ENCODE results near the gene MVD. TPM values are rescaled to one million over a fixed set of nuclear protein-coding genes. Genes with fewer than 3 reads are reported as not detected.

MVD gene
- total and polyA plus RNA-seq, 8 donors: 7.1 to 302 (median 45.9) TPM

DNA sequence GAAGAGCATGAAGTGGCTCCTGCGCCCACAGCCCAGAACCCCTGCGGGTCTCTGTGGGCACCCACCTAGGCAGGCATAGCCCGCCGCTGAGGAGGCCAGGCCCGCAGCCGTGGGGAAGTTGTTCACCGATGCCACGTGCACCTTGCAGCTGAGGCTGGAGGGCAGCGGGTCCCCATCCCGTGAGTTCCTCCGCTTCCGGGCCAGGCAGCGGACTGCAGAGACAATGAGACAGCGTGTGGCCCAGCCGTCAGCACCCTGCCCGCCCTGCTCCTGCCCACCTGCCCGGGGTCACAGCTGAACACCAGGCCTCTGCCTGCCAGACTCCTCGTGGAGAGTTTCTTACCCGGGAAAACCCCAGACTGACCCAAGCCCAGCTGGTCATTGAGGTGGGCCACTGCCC, 5.5 kb downstream of the MVD start:
- no peaks in the 10 kb centered on the region for H3K27me3 ChIP-seq
- H3K4me3 ChIP-seq: no peak overlapping the region
- no peaks in the 10 kb centered on the region for H3K9me3 ChIP-seq
- intact Hi-C loops (cut with DNase I; ENCODE audit: low total_unique reads): no loop called here
- H3K36me3 ChIP-seq: peaks cover 8 to 62% (median 56%) of the 10 kb centered on the region in 4 donors
- TF ChIP-seq EP300 (IDR thresholded peaks at IDR 0.05) (no peak), POLR2AphosphoS5 (IDR thresholded peaks at IDR 0.05) (no peak), POLR2A (IDR thresholded peaks at IDR 0.05) (no peak)
- TF ChIP-seq, protein P1, sequence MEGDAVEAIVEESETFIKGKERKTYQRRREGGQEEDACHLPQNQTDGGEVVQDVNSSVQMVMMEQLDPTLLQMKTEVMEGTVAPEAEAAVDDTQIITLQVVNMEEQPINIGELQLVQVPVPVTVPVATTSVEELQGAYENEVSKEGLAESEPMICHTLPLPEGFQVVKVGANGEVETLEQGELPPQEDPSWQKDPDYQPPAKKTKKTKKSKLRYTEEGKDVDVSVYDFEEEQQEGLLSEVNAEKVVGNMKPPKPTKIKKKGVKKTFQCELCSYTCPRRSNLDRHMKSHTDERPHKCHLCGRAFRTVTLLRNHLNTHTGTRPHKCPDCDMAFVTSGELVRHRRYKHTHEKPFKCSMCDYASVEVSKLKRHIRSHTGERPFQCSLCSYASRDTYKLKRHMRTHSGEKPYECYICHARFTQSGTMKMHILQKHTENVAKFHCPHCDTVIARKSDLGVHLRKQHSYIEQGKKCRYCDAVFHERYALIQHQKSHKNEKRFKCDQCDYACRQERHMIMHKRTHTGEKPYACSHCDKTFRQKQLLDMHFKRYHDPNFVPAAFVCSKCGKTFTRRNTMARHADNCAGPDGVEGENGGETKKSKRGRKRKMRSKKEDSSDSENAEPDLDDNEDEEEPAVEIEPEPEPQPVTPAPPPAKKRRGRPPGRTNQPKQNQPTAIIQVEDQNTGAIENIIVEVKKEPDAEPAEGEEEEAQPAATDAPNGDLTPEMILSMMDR (IDR thresholded peaks at IDR 0.05): no peak
- H3K27ac ChIP-seq: no peak overlapping the region
- 88 to 93% (median 91%) methylated on average over 8 to 19 of the region's 19 CpGs for WGBS, 5 donors
- peaks cover 6 to 22% (median 10%) of the 10 kb centered on the region in 4 donors for H3K4me1 ChIP-seq
- DNase-seq: no peak

DNA sequence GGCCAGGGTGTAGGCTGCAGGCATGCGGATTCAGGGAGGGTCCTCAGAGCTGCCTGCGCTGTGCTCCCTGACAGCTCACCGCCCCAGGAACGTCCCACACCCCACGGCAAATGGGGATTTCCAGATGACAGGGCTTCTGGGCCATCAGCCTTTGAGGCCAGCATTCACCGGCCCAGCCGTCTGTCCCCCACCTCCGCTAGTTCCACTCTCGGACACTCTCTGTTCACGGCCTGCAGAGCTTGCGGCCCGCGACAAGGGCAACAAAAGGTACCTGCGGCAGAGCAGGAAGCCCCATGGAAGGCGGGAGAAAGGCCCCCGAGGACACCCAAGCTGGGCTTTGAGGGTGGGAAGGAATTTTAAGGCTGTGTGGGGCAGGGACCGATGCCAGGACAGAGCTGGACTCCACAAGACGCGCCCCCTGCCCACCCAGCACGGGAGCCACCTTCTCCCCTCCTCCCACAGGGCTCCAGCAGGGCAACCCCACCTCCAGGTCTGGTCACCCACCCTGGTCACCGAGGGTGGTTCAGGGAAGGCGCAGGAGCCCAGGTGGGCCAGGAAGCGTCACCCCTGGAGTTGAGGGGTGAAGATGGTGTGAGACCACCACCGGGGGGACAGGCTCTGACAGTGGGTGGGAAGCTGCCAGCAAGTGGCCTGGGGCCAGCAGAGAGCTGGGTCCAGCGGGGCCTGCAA, 6.5 kb downstream of the MVD start:
- H3K9me3 ChIP-seq: no peaks in the 10 kb centered on the region
- peaks cover 8 to 65% (median 57%) of the 10 kb centered on the region in 4 donors for H3K36me3 ChIP-seq
- H3K4me3 ChIP-seq: no peak overlapping the region
- 78 to 91% (median 87%) methylated on average over 17 to 25 of the region's 25 CpGs for WGBS, 5 donors
- peaks cover 7 to 19% (median 9%) of the 10 kb centered on the region in 4 donors for H3K4me1 ChIP-seq
- intact Hi-C loops (cut with DNase I; ENCODE audit: low total_unique reads): no loop called here
- no peak overlapping the region for H3K27ac ChIP-seq
- DNase-seq: no peak
- no peaks in the 10 kb centered on the region for H3K27me3 ChIP-seq
- TF ChIP-seq POLR2A (IDR thresholded peaks at IDR 0.05) (no peak), POLR2AphosphoS5 (IDR thresholded peaks at IDR 0.05) (no peak), EP300 (IDR thresholded peaks at IDR 0.05) (no peak)
- TF ChIP-seq, protein P1 (IDR thresholded peaks at IDR 0.05): no peak

DNA sequence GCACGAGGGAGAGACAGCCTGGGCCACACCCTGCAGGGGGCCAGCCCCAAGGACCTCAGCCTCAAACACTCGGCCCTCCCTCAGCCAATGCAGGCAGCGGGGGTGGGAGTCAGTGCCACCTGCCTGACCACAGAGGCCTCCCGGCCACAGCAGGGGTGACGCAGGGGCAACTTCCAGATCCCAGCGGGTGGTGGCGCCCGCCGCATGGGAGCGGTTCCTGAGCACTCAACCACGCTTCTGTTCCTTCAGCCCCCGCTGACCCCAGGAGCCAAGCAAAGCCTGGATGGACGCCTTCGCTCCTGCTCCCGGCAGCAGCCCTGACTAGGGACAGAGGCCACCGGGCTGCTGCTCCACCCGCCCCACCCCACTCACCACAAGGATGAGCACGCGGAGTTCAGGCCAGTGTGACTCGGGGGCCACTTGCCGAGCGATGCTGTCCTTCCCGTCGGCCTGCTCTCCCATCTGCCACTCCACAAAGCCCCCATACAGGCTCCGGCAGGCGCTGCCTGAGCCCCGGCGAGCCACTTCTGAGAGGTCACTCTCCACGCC, 7.1 kb downstream of the MVD start:
- H3K27ac ChIP-seq: no peak overlapping the region
- peaks cover 8 to 65% (median 57%) of the 10 kb centered on the region in 4 donors for H3K36me3 ChIP-seq
- DNase-seq: no peak
- intact Hi-C loops (cut with DNase I; ENCODE audit: low total_unique reads): no loop called here
- no peaks in the 10 kb centered on the region for H3K9me3 ChIP-seq
- H3K4me1 ChIP-seq: peaks cover 11 to 19% (median 13%) of the 10 kb centered on the region in 4 donors
- H3K4me3 ChIP-seq: no peak overlapping the region
- H3K27me3 ChIP-seq: no peaks in the 10 kb centered on the region
- TF ChIP-seq POLR2A (IDR thresholded peaks at IDR 0.05) (no peak), POLR2AphosphoS5 (IDR thresholded peaks at IDR 0.05) (no peak)
- TF ChIP-seq, protein P1 (IDR thresholded peaks at IDR 0.05): no peak
- WGBS, 5 donors: 91 to 96% (median 93%) methylated on average over 11 to 29 of the region's 29 CpGs

DNA sequence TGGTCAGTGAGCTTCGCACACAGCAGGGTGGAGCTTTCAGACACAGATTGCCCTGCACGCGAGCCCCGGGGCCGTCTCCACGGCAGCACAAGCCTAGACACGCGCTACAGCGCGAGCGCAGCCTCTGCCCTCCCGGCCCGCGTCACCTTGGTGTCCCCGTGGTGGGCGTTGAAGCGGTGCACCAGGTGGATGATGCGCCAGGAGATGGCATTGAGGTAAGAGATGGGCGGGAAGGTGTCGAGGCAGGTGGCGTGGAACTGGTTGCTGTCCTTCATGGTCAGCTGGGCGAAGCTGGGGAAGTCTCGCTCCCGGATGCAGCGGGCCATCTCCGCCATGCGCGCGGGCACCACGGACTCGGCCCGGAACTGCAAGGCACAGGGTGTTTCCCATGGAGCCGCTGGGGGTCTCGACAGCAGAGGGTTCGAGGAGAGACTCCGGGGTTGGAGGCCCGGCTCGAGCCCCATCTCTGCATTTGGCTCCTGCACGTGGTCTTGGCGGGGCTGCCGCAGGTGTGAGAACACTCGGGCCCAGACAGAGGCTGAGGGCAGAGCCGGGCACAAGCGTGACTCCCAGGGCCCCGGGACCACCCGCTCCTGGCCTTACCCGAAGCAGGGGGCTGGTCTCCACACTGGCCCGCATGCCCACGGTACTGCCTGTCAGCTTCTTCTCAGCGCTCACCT, 7.7 kb downstream of the MVD start:
- no peak overlapping the region for H3K4me3 ChIP-seq
- WGBS, 5 donors: 95 to 97% (median 96%) methylated on average over 44 to 50 of the region's 50 CpGs
- peaks cover 8 to 65% (median 57%) of the 10 kb centered on the region in 4 donors for H3K36me3 ChIP-seq
- no peaks in the 10 kb centered on the region for H3K27me3 ChIP-seq
- H3K9me3 ChIP-seq: no peaks in the 10 kb centered on the region
- TF ChIP-seq POLR2AphosphoS5 (IDR thresholded peaks at IDR 0.05) (no peak), EP300 (IDR thresholded peaks at IDR 0.05) (no peak), POLR2A (IDR thresholded peaks at IDR 0.05) (no peak)
- TF ChIP-seq, protein P1 (IDR thresholded peaks at IDR 0.05): no peak
- no peak for DNase-seq
- H3K4me1 ChIP-seq: peaks cover 17 to 20% (median 17%) of the 10 kb centered on the region in 4 donors
- intact Hi-C loops (cut with DNase I; ENCODE audit: low total_unique reads): no loop called here
- H3K27ac ChIP-seq: no peak overlapping the region

Data from stomach (tissue), 9 donors.